K562 (cell line): ENCODE results near the gene GIGYF1. TPM values are rescaled to one million over a fixed set of nuclear protein-coding genes. Genes with fewer than 3 reads are reported as not detected.

ENCODE experiments used
- ATF4 ChIP-seq: fragments of 450-650 bp; formaldehyde crosslinking; IDR thresholded peaks from 2 replicates; pipeline ENCODE4 v1.4.0; 2022; ENCODE audit warnings: mild to moderate bottlenecking, moderate library complexity
- BHLHE40 ChIP-seq: IDR thresholded peaks from 2 replicates; pipeline ENCODE4 v1.6.1; 2011; ENCODE audit warnings: low read length, improper control_type of control experiment
- BRD9 ChIP-seq: fragments of 450-650 bp; IDR thresholded peaks from 2 replicates; pipeline ENCODE4 v1.6.1; 2018; ENCODE audit warnings: low read depth; ENCODE audit not compliant: partially characterized antibody
- CBFA2T2 ChIP-seq: fragments of 450-650 bp; conservative IDR thresholded peaks from 2 replicates; pipeline ENCODE4 v1.6.1; 2017; ENCODE audit warnings: mild to moderate bottlenecking
- CCAR2 ChIP-seq: fragments of 200-400 bp; formaldehyde crosslinking; IDR thresholded peaks from 2 replicates; pipeline ENCODE4 v1.6.1; 2017; ENCODE audit warnings: mild to moderate bottlenecking, low read depth, low read length
- DDX20 ChIP-seq: fragments of 450-650 bp; IDR thresholded peaks from 2 replicates; pipeline ENCODE4 v1.6.1; 2016; ENCODE audit warnings: missing genetic modification characterization, low read depth, mild to moderate bottlenecking, missing compliant biosample characterization, moderate library complexity
- GATAD2A ChIP-seq: fragments of 450-650 bp; IDR thresholded peaks from 2 replicates; pipeline ENCODE4 v1.6.1; 2017
- HNRNPLL ChIP-seq: fragments of 200-400 bp; formaldehyde crosslinking; IDR thresholded peaks from 2 replicates; pipeline ENCODE4 v1.6.1; 2017; ENCODE audit warnings: low read length, low read depth, mild to moderate bottlenecking; ENCODE audit not compliant: poor library complexity, severe bottlenecking
- JUN ChIP-seq, 2 experiments: sonication (generic) in 1 of 2; formaldehyde crosslinking in 1 of 2; IDR thresholded peaks; 2 replicates each; pipeline versions ENCODE4 v1.6.1 to v1.8.0; 2012 to 2022; ENCODE audit warnings: borderline replicate concordance in 2 of 2, mild to moderate bottlenecking in 2 of 2, improper control_type of control experiment in 1 of 2, low read depth in 1 of 2, low read length in 1 of 2, missing genetic modification reagents in 1 of 2
- JUND ChIP-seq, 2 experiments: IDR thresholded peaks; 2 replicates in 1 of 2; 3 replicates in 1 of 2; pipeline ENCODE4 v1.6.1; 2011; ENCODE audit warnings: borderline replicate concordance in 2 of 2, low read depth in 2 of 2, low read length in 2 of 2, improper control_type of control experiment in 1 of 2, missing biosample characterization in 1 of 2, missing genetic modification characterization in 1 of 2, missing genetic modification reagents in 1 of 2
- KHSRP ChIP-seq: fragments of 450-650 bp; IDR thresholded peaks from 2 replicates; pipeline ENCODE4 v1.6.1; 2017
- LARP7 ChIP-seq: fragments of 450-650 bp; IDR thresholded peaks from 2 replicates; pipeline ENCODE4 v1.6.1; 2016
- NR1H2 ChIP-seq: sonication (generic); formaldehyde crosslinking; IDR thresholded peaks from 2 replicates; pipeline ENCODE4 v1.4.0; 2020; ENCODE audit warnings: mild to moderate bottlenecking, missing genetic modification reagents
- PCBP2 ChIP-seq: fragments of 200-400 bp; formaldehyde crosslinking; IDR thresholded peaks from 2 replicates; pipeline ENCODE4 v1.6.1; 2018; ENCODE audit warnings: low read length, low read depth, mild to moderate bottlenecking, moderate library complexity; ENCODE audit not compliant: poor library complexity, severe bottlenecking
- PHF8 ChIP-seq: fragments of 200-600 bp; sonication (generic); IDR thresholded peaks from 2 replicates; pipeline ENCODE4 v1.6.1; 2012; ENCODE audit warnings: mixed run types, mild to moderate bottlenecking, inconsistent platforms, low read length, moderate library complexity, borderline replicate concordance
- POLR2A ChIP-seq: fragments of 450-650 bp; conservative IDR thresholded peaks from 2 replicates; pipeline ENCODE4 v1.6.1; 2016
- RHOXF2B ChIP-seq: fragments of 250-450 bp; sonication (Bioruptor Pico); conservative IDR thresholded peaks from 2 replicates; pipeline ENCODE4 v1.5.1; 2021
- SREBF2 ChIP-seq: sonication (generic); formaldehyde crosslinking; IDR thresholded peaks from 2 replicates; pipeline ENCODE4 v1.4.0; 2020; ENCODE audit warnings: mild to moderate bottlenecking, missing genetic modification reagents
- ZFP30 ChIP-seq: fragments of 250-450 bp; sonication (Bioruptor Pico); IDR thresholded peaks from 2 replicates; pipeline ENCODE4 v1.8.0; 2022; ENCODE audit warnings: moderate library complexity, mild to moderate bottlenecking, inconsistent platforms, borderline replicate concordance
- ZNF184 ChIP-seq: sonication (generic); formaldehyde crosslinking; IDR thresholded peaks from 2 replicates; pipeline ENCODE4 v1.5.0; 2020; ENCODE audit warnings: missing genetic modification reagents
- ZNF311 ChIP-seq: fragments of 250-450 bp; sonication (Bioruptor Pico); IDR thresholded peaks from 2 replicates; pipeline ENCODE4 v1.4.0; 2020; ENCODE audit warnings: mild to moderate bottlenecking, moderate library complexity
- ZNF384 ChIP-seq: IDR thresholded peaks from 2 replicates; pipeline ENCODE4 v1.6.1; 2012; ENCODE audit warnings: low read depth, low read length, improper control_type of control experiment
- ZNF717 ChIP-seq: fragments of 250-450 bp; sonication (Bioruptor Pico); IDR thresholded peaks from 2 replicates; pipeline ENCODE4 v1.5.0; 2021
- polyA plus RNA-seq, 8 experiments: library from polyadenylated mRNA; depleted of rRNA in 4 of 8; stranded (reverse) in 5 of 8; unstranded in 3 of 8; fragments of >200 nt; fragmentation: Nextera tagmentation in 2 of 8; fragmentation: Illumina TruSeq in 1 of 8; extraction: Ambion mirVana in 2 of 8; extraction: Trizol in 1 of 8; gene quantifications; 2 replicates each; pipeline versions ENCODE4 v1.2.1 to v1.2.3, GENCODE V29; 2011 to 2014; ENCODE audit warnings: inconsistent platforms in 1 of 8, missing spikeins in 1 of 8
- total RNA-seq, 7 experiments: library from RNA; depleted of rRNA in 6 of 7; stranded (reverse); fragments of >200 nt in 6 of 7; fragmentation: Illumina TruSeq in 2 of 7; extraction: Trizol in 2 of 7; gene quantifications; 2 replicates each; pipeline versions ENCODE4 v1.2.1 to v1.2.3, GENCODE V29; 2011 to 2021; ENCODE audit warnings: low replicate concordance in 1 of 7
- TF ChIP-seq, protein P1 (sequence below): sonication (generic); formaldehyde crosslinking; IDR thresholded peaks from 2 replicates; pipeline ENCODE4 v1.4.0; 2020; ENCODE audit warnings: mild to moderate bottlenecking, missing genetic modification reagents
- TF ChIP-seq, protein P2 (sequence below), 2 experiments: fragments of 200-800 bp in 1 of 2; sonication (Bioruptor generic) in 1 of 2; sonication (generic) in 1 of 2; formaldehyde crosslinking in 1 of 2; IDR thresholded peaks in 1 of 2; conservative IDR thresholded peaks in 1 of 2; 2 replicates each; pipeline versions ENCODE4 v1.5.0 to v1.6.1; 2016 to 2020; ENCODE audit warnings: missing compliant biosample characterization in 1 of 2, missing genetic modification characterization in 1 of 2, missing genetic modification reagents in 1 of 2

The GIGYF1 gene
- total and polyA plus RNA-seq, 9 of the 15 experiments (the other 6 are each of a cell fraction or from before 2014, with no cell fraction given), result 0.56 to 76.2 (median 16.8) TPM

DNA sequence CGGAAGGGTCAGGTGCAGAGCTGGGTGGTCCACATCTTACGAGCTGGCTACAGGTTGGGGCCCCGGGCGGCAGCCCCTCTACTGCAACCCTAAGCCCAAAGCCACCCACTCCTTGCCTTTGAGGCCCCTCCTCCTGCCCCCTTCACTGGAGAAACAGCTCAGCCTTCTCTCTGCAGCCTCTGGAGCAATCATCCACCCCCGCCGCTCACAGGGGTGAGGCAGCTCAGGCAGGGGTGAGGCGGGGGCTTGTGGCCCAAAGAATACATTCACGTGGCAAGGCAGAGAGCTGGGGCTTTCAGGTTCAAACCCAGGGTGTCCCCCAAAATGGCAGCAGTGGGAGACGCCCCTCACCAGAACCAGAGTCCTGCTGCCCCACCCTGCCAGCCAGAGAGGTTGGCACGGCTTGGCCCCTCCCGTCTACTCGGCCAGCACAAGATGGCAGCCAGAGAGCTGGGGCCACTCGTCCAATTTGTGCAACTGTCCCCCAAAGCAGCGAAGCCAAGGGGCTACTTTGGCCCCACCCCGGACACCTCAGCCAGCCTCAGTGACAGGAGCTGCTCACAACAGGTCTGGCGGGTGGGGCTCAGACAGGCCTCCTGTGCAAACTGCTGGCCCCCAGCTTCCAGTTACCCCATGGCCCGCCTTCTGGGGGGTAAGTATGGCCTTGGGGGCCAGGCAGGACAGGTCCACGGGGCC lies 13.3 kb downstream of the GIGYF1 start (continued):
- TF ChIP-seq, protein P1, sequence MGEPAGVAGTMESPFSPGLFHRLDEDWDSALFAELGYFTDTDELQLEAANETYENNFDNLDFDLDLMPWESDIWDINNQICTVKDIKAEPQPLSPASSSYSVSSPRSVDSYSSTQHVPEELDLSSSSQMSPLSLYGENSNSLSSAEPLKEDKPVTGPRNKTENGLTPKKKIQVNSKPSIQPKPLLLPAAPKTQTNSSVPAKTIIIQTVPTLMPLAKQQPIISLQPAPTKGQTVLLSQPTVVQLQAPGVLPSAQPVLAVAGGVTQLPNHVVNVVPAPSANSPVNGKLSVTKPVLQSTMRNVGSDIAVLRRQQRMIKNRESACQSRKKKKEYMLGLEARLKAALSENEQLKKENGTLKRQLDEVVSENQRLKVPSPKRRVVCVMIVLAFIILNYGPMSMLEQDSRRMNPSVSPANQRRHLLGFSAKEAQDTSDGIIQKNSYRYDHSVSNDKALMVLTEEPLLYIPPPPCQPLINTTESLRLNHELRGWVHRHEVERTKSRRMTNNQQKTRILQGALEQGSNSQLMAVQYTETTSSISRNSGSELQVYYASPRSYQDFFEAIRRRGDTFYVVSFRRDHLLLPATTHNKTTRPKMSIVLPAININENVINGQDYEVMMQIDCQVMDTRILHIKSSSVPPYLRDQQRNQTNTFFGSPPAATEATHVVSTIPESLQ (CRISPR knock-in tag), result no peak
- TF ChIP-seq CCAR2 (no peak), JUND (IDR thresholded peaks at IDR 0.05; ENCODE audit: borderline replicate concordance, low read depth, low read length) (no peak), JUND (tag; IDR thresholded peaks at IDR 0.05; ENCODE audit: borderline replicate concordance, low read depth, low read length) (no peak), ZNF184 (CRISPR knock-in tag) (no peak), RHOXF2B (CRISPR knock-in tag) (no peak), PCBP2 (no peak), SREBF2 (no peak), KHSRP (no peak), ZNF384 (peak; percentile 53; the same call in 1 of the 2 replicates), ZNF311 (CRISPR knock-in tag) (no peak), JUN (IDR thresholded peaks at IDR 0.05; ENCODE audit: borderline replicate concordance, low read depth, low read length) (no peak), JUN (CRISPR knock-in tag; IDR thresholded peaks at IDR 0.05; ENCODE audit: borderline replicate concordance) (no peak), HNRNPLL (no peak), ZFP30 (no peak), BRD9 (no peak), POLR2A (peak; percentile 65), DDX20 (no peak), ZNF717 (CRISPR knock-in tag) (no peak), NR1H2 (CRISPR knock-in tag) (no peak), CBFA2T2 (no peak), ATF4 (CRISPR knock-in tag) (no peak), BHLHE40 (no peak), GATAD2A (no peak), PHF8 (0 out of 2 replicates have a peak, but pooled peaks have one; percentile 12), LARP7 (no peak)
- TF ChIP-seq, protein P2, sequence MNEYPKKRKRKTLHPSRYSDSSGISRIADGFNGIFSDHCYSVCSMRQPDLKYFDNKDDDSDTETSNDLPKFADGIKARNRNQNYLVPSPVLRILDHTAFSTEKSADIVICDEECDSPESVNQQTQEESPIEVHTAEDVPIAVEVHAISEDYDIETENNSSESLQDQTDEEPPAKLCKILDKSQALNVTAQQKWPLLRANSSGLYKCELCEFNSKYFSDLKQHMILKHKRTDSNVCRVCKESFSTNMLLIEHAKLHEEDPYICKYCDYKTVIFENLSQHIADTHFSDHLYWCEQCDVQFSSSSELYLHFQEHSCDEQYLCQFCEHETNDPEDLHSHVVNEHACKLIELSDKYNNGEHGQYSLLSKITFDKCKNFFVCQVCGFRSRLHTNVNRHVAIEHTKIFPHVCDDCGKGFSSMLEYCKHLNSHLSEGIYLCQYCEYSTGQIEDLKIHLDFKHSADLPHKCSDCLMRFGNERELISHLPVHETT (CRISPR knock-in tag; conservative IDR thresholded peaks at IDR 0.05 in 1 of 2, IDR thresholded peaks at IDR 0.05 in 1 of 2), result no peak
